ENCODE results near the gene MYO3B. TPM values are rescaled to one million over a fixed set of nuclear protein-coding genes. Genes with fewer than 3 reads are reported as not detected.
"Not testable (repeated sequence)": the region's sequence is repeated elsewhere in the genome, so short reads cannot be mapped to it uniquely, and the experiment has no call there.

The MYO3B gene
- polyA plus RNA-seq, 5 donors = 2.3 to 3.8 (median 3.1) TPM

DNA sequence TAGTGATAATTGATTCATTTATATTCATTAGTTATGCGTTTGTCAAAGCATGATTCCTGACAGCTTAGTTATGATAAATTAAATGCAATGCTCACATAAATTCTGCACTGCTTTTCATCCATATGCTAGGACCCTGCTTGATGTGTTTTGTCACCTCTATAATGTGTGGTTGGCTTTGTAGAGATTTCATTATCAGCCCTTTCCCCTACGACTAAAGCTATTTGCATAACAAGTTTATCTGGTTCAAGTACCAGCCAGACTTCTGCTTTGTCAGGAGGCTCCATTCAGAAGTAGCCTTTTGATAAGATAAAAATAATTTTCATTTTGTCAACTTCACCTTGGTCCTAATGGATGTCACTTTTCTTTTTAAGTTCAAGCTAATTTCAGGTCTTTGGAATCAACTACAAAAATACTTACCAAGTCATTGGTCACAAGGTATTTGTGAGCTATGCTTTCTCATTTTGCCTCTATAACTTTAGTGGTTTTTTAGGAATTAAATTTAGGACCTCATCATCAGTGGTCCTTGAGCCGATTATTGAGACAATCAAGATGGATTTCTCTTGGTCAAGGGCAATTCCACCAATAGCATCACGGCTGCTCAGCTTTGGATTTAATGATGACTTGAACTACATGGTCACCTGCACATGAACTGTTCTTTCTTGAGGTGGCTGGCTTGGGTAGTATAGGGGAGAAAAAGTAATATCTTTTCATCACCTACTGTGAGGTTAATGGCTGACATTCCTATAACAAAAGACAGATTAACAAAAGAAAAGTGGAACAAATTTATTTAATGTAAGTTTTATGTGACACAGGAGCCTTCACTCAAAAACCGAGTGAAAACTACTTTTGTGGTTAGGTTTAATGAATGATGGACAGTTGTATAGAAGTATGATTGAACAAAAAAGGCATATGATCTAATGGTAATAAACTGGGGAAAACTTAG lies 162.1 kb downstream of the MYO3B start:
- no peak for DNase-seq

DNA sequence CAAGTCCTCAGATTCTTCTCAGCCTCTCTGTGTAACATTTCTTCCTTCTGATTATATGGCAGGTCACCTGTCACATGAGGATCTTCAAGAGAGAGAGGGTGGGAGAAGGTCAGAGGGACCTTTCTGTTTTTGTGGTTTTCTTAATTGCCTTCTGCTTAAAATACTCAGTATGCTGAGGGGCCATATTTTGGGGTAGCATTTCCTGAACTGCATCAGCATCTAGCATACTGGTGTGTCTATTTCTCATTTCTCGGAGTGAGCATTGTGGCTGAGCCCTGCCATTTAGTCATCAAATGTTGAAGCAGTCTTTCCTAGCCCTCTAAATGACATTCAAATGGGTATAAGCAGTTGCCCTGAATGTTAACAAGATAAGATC lies 162.7 kb downstream of the MYO3B start:
- no peak for DNase-seq

DNA sequence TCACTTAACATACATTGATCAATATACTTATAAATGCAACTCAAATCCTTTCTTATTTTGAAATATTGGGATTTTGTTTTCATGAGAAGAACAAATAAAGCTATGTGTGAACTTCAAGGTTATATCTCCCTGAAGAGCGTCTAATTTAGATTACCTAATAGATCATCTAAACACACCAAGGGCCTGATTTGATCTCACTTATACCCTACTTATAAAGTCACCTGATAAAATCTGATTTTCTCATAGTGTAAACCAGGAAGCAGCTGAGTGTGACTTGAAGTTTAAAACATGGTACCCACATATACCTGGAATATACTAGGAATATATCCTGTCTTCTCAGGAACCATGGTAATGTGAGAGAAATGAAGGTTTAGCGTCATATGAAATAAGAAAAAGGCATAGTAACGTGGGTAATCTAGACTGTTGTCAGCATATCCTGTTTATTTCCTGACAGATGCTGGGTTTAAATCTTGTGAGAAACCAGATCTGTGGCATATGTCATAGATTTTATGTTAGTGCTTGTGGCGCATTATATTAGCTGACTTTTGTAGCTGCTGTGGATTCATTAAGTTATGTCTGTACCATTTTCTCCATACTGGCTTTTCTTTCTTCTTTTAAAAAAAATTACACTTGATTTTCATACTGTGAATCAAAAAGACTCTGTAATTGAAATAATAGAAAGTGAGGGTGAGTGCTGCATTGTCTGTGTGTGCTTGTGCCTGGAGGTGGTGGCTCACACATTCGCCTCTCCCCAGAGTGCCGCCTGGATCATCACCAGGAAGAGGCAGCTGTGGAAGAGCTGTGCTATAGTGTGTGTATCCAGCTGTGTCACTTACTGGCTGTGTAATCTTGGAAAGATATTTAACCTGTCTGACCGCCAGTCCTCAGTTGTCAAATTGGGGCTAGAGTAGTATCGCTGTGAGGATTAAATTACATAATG lies 164.0 kb downstream of the MYO3B start:
- DNase-seq = no peak

DNA sequence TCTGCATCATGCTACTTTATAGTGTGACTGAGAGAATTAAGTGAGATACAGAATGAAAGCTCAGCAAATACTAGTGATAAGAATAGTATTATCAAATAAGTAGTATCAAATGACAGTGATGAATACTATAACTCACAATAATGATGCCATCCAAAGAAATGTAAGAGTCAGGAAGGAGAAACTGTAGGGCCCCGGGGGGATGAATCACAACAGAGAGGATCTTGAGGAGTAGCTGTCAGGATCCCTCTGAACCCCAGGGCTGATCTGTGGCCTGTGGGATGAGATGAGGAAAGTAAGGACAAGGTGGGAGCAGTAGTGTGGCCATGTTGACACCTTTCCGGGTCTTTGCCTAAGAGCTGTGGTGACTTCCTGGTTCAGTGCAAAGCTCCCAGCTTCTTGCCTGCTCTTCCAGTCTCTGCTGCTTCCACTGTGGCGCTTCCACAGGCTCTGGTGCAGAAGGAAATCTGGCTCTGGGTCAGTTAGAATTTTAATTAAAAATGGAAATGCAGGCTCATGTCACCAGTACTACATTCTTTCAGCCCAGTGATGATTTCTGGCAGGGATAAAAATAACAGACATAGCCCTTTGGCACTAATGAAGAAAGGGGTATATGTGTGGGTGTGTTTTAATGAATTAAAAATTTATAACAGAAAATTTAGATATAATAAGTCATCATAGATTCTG lies 166.9 kb downstream of the MYO3B start:
- DNase-seq = no peak

DNA sequence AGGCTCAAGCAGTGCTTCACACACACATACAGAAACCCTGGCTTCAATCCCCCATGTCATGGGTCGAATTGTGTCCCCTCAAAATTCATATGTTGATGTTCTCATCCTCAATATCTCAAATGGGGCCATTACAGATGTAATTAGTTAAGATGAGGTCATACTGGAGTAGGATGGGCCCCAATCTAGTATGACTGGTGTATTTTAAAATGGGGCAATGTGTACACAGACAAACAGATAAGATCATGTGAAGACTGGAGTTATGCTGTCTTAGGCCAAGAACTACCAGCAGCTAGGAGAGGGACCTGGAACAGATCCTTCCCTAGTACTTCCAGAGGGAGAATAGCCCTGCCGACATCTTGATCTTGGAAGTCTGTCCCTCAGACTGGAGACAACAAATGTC lies 167.7 kb downstream of the MYO3B start:
- no peak for DNase-seq

DNA sequence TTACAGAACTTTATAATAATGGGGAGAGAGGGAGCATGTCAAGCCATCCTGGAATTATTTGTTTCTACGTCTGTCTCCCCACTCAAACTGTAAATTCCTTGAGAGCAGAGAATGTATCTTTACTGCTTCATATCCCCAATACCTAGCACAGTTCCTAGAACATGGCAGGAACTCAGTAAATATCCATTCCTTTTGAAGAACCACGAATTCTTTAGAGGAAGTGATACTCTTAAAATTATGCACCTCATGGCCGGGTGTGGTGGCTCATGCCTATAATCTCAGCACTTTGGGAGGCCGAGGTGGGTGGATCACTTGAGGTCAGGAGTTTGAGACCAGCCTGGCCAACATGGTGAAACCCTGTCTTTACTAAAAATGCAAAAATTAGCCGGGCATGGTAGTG lies 171.3 kb downstream of the MYO3B start:
- not testable (repeated sequence) for DNase-seq

DNA sequence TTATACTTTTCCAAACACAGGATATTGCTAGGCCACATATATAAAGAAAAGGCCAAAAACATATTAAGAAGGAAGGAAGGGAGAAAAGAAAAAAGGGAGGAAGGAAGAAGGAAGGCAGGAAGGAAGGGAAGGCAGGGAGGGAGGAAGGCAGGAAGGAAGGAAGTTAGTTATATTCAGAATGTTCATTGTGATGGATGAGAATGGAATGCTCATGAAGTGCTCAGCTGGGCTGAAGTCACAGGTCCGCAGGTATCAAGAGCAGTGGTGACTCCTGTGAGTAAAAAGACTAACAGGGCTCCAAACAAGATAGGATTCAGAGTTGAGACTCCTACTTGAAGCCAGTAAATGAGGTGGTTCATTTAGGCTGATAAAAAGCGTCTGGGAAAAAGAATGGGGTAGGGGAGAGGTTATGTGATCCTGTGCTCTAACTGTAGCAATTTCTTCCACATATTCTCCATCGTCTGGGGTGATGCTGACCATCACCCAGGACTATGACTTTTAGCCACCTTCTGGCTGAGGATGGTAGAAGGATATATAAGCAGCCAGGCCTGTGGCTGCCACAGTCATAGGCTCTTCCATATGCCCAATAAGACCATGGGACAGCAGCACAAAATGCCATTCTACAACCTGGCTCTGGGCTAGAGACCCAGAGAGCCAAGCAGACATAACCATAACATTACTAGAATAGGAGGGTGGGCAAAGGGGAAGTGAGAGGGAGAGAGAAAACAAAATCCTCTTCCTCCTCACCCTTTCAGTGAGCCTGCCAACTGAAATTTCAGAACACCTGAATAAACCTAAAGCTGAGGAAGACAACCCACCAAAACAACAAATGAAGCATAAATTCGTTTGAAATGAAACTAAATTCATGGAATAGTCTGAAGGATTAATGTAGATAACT lies 173.2 kb downstream of the MYO3B start:
- no peak for DNase-seq

DNA sequence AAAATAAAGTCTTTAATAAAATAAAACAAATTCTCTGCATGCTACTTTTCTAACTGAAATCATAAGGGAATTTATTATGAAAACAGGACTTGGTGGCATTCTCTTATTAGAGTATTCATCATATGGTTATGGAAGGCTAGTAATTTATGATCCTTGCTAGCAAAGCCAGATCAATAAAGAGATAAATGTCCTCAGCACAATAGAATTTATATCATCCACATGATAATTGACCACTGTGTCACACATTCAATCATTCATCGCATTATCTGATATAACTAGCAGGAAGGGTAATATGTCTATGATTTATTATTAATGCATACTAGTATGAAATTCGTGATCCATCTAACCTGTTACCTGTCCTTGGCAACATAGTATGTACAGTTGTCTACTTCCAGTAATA lies 175.8 kb downstream of the MYO3B start:
- DNase-seq = no peak

DNA sequence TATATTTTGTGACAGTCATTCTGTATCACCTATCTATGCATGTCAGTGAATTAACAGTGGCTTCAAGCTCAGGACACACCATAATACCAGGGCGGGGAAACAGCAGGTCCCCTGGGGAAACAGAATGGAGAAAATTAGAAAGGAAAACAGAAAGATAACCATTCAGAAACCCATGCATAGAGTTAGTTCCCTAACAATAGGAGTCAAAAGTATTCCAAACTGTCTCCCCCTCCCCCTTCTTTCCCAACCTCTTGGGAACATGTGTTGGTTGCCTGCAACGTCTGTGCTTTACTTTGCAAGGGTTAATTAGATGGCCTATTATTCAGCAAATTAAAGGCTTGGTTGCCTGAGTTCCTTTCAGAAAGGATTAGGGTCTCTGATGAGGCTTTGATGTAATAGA lies 176.4 kb downstream of the MYO3B start:
- DNase-seq = no peak

DNA sequence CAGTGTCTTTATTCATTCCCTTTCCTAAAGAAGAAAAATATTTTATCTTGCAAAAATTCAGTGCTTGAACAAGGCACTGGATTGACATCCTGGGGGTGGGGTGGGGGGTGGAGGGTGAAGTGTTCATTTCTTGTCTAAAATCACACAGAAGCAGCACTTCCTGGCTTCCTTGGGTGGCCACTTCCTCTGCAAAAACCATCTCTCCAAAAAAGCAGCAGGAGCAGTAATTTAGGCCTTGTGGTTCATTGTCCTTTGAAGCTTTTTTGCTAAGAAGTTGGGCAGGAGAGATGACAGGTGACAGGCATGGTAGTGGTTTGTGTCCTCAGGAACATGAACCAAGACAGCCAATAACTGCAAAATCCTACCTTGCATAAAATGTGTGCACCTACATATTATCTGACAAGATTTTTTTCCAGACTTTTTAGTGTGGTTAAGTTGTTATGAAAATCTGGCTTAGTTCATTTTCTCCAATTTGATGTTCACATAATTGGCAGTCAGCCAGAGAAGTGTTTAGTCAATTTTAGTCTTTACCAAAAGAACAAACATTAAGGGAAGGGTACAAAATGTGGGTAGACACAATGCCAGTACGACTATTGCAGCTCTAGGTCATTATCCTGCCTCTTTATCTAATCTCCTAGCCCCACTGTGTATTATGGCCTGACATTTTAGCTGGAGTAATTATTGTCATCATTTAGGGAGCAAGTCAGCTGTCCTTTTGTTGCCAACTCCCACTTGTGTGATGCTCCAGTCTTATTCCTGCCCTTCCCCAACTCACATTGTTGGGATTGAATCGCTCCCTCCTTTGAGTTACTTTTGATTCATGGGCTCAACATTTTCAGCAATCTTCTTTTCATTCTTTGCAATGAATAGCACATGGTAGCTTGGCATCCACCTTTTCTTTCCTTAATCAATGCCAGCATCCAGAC lies 177.2 kb downstream of the MYO3B start:
- DNase-seq = no peak

DNA sequence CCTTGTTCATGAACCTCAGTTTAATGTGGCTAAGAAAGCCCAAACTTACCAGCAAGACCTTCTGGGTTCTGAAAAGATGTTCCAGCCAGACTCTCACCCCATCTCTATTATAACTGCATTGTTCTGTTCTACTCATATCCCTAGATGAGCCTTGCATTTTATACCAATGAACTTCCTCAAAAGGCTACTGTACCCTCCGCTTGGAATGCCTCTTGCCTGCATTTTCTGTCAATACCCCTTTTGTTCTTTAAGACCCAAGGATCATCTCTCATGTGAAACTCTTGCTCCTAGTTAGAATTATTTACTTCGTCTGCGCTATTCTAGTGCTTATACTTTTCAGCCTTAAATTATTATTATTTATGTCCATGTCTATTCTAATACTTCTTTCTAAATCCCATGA lies 181.5 kb downstream of the MYO3B start:
- no peak for DNase-seq

DNA sequence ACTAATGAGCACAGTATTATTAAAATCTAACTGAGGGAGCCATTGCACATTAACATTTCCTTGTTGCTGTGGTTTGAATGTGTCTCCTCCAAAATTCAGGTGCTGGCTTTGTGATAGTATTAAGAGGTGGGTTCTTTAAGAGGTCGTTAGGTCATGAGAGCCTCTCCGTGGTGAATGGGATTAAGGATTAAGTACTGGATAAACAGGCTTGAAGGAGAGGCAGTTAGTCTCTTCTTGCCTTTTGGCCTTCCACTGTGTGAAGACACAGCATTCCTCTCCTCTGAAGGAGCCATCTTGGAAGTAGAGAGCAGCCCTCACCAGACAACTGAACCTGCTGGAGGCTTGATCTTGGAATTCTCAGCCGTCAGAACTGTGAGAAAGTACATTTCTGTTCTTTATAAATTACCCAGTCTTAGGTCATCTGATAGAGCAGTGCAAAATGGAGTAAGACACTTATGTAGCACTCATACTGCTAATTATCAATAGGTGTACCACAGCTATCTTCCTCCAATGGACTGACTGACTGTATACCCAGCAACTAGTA lies 182.7 kb downstream of the MYO3B start:
- DNase-seq = no peak

DNA sequence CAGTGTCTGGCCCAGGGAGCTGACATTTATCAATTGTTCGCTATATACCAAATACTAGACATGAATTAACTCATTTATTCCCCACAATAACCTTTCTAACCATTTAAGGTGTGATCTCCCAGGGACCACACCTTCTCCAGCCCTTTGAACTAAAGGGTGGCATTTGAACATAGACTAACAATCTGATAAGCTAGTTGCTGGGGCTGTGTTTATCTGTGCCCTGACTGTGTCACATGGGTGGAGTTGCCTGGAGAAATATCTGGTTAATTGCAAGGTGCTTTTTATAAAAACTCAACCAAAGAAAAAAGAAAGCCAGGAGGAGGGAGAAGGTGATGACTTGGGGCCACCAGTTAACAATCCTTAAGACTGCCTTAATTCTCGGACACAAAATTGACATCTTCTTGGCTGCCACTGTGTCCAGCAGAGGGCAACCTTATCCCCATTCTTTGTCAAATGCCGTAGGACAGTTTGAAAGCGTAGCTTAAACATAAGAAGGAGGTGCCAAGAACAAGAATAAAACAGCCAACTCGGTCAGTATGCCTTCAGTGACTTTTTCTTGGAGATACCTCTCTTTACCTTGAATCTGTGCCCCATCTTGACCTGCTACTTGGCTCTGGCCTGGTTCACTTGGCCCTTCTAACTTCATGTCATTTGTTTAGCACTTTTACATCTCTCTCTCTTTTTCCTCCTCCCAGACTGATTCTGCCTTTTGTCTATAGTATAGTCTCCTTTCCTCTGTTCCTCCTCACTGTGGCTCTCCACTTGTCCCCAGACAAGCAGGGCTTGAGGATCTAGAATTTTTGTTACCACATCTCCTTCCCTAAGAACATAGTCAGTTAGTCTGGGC lies 183.4 kb downstream of the MYO3B start:
- DNase-seq = peak; percentile 23 to 33

DNA sequence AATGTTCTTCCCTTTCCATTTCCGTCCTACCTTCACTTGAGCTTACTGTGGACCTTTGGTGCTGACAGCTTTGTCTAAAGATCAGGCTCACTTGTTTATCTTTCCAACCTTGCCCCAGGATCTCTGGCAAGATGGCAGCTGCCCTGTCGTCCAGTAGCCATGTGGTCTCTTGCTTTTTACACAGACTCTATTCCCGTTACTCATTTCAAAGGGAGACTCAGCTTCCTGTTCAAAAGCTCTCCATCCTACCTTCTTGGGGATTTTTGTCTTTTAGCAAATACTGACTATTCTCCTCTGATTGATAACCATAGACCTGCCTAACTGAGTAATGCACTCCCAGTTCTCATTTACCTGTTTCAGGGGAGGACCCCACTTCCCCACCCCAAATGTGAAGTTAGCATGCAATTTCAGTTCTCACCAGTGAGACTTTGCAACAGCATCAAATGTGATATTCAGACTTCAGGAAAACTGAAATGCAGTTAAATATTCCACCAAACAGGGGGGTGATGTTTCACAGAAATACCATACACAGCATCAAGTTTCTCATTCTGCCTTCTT lies 184.4 kb downstream of the MYO3B start:
- no peak for DNase-seq

DNA sequence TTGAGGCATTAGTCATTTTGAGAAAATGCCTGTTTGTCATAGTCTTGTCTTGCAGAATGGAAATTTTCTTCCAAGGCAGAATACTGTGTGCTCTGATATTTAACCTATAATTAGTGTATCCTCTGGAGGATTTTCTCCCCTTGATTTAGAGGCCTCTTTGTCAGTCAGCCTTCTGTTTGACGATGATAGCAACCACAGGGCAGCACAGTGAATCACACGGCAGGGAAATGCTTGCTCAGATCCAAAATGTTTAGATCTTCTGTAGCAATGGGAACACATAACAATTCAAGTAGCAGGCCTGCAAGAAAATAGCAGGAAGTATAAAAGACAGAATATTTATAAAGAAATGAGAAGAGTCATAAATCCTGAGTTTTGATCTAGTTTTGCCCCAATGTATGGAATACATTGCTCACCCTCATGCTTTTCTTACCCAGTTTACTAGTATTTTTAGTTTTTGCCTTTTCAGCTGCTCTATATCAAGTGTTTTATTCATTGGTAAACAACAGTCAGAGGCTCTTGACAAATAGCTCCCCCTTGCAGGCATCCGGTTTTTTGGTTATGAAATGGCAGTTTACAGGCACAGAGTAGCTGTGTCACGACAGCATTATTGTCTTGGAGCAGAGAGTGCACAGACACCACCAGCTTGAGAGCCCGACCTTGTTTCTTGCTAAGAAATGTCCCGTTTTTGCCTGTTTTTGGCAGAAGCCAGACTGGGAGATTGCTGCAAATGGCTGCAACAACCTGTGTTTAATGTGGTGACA lies 185.1 kb downstream of the MYO3B start:
- no peak for DNase-seq

DNA sequence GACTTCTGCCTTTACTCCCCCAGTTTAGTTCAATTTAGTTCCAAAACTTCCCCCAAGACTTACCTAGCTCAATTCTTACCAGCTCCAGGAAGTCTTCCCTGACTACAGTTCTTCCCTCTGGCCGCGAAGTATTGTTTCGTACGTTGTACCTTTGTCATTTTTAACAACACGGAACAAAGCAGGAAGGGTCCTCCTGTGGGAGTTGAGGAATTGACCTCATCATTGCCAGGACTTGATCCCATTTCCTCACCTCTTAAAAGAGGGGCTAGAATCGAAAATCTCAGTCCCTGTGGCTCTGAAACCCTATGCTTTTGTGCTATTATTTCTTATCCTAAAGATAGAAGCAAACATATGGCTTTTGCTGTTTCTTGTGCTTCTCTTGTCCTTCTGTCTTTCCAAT lies 187.1 kb downstream of the MYO3B start:
- no peak for DNase-seq

DNA sequence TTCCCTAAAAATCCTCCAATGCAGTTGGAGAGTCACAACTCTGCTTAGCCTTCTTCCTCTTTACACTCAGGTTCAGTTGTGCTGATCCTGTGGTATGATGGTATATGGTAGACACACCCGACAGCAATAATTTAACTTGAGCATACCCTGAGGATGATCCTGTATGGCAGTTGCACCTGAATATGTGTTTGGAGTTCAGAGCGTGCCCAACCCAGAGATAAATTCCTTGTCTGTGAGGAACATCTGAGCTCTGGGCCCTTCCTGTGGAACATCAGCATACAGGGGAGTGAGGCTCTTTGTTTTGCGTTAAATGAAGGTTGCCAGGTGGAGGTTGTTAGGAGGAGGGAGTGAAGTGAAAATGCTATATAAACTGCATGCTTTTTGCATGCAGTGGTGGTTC lies 187.7 kb downstream of the MYO3B start:
- no peak for DNase-seq

DNA sequence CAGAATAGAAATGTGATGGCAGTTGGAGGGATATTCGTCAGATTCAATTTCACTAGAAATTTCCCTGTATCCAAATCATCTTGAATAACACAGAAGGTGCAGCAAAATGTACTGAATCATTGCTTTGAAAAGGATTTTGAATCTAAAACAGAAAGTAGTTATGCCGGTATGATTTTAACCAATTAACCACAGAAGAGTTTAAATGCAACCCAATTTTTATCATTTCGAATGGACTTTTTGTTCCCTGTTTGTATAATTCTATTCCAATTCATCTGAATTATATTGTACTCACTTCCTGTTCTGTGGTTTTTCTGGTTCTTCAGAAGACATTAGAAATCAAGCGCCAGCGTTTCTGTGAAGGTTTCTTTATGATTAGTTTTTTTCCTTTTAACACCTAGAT lies 190.4 kb downstream of the MYO3B start:
- no peak for DNase-seq
